GM10266 (cell line): Measurements from ENCODE around the gene PTPRM.

ENCODE experiments used
- DNase-seq: peaks from one replicate; pipeline ENCODE4 v3.0.0; 2012; ENCODE audit errors: extremely low spot score
- TF ChIP-seq, protein P1 (sequence below): IDR thresholded peaks from 2 replicates; pipeline ENCODE4 v1.5.1; 2012; ENCODE audit warnings: mild to moderate bottlenecking, low read depth; ENCODE audit not compliant: control insufficient read depth, insufficient read depth; ENCODE audit errors: missing control alignments

The PTPRM gene

GRCh38 chr18:7940971-7941370 lies 373.9 kb downstream of the PTPRM start:
- TF ChIP-seq, protein P1, sequence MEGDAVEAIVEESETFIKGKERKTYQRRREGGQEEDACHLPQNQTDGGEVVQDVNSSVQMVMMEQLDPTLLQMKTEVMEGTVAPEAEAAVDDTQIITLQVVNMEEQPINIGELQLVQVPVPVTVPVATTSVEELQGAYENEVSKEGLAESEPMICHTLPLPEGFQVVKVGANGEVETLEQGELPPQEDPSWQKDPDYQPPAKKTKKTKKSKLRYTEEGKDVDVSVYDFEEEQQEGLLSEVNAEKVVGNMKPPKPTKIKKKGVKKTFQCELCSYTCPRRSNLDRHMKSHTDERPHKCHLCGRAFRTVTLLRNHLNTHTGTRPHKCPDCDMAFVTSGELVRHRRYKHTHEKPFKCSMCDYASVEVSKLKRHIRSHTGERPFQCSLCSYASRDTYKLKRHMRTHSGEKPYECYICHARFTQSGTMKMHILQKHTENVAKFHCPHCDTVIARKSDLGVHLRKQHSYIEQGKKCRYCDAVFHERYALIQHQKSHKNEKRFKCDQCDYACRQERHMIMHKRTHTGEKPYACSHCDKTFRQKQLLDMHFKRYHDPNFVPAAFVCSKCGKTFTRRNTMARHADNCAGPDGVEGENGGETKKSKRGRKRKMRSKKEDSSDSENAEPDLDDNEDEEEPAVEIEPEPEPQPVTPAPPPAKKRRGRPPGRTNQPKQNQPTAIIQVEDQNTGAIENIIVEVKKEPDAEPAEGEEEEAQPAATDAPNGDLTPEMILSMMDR: no peak
- no peak for DNase-seq

GRCh38 chr18:7941533-7941932 lies 374.4 kb downstream of the PTPRM start:
- TF ChIP-seq, protein P1: no peak
- DNase-seq: no peak

DNA sequence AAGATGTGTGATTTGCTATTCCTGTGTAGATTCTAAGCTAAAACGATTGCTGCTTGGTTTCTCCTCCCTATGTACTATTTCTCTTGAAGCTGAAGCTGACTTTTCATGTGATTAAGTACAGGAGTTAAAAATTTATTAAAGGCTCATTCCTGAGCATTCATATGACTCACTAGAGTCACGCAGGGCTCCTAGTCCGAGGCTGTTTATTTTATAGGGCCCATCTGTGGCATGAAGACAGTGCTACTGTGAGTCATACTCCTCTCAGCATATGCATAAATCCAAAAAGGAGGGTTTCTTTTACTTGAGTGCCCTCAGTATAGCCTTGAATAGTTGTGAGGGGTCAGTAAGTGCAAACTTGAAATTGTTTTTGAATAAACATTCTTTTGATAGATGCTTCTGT lies 378.8 kb downstream of the PTPRM start:
- DNase-seq: no peak
- TF ChIP-seq, protein P1: no peak

GRCh38 chr18:7946734-7947377 lies 379.7 kb downstream of the PTPRM start:
- no peak for DNase-seq
- TF ChIP-seq, protein P1: no peak

- TF ChIP-seq, protein P1: no peak
- no peak for DNase-seq
Observed at GRCh38 chr18:7950380-7951136, 383.4 kb downstream of the PTPRM start.

- peak; percentile 29 for DNase-seq
- TF ChIP-seq, protein P1: no peak
Observed at GRCh38 chr18:7953095-7953958, 386.2 kb downstream of the PTPRM start.
